Liver (tissue), 9 donors: ENCODE data around the gene BAIAP2L1. TPM values are rescaled to one million over a fixed set of nuclear protein-coding genes. Genes with fewer than 3 reads are reported as not detected.

Source experiments
- DNase-seq: peaks from one replicate; pipeline ENCODE4 v3.0.0-alpha.2; 2017; ENCODE audit warnings: low spot score
- H3K27ac ChIP-seq, 2 donors: one replicate each; pipeline ENCODE4 v1.7.0; 2013; ENCODE audit warnings: inconsistent platforms in 2 of 2, low read length in 2 of 2, control low read depth in 1 of 2, low read depth in 1 of 2, mild to moderate bottlenecking in 1 of 2
- H3K27me3 ChIP-seq, 4 donors: one replicate each; pipeline versions ENCODE4 v1.6.1 to v1.7.0; 2013; ENCODE audit warnings: low read length in 3 of 4, inconsistent platforms in 1 of 4, mild to moderate bottlenecking in 1 of 4, moderate library complexity in 1 of 4; ENCODE audit not compliant: control insufficient read depth in 4 of 4, insufficient read depth in 4 of 4
- H3K36me3 ChIP-seq, 4 donors: one replicate each; pipeline versions ENCODE4 v1.6.1 to v1.7.0; 2013; ENCODE audit warnings: low read length in 3 of 4, mild to moderate bottlenecking in 3 of 4, low read depth in 1 of 4, moderate library complexity in 1 of 4; ENCODE audit not compliant: control insufficient read depth in 4 of 4, insufficient read depth in 3 of 4
- H3K4me1 ChIP-seq, 4 donors: one replicate each; pipeline versions ENCODE4 v1.6.1 to v1.7.0; 2013; ENCODE audit warnings: low read length in 3 of 4, mild to moderate bottlenecking in 3 of 4, moderate library complexity in 1 of 4; ENCODE audit not compliant: control insufficient read depth in 4 of 4, insufficient read depth in 4 of 4
- H3K4me3 ChIP-seq, 3 donors: one replicate each; pipeline versions ENCODE4 v1.6.1 to v1.7.0; 2013; ENCODE audit warnings: low read length in 3 of 3, control low read depth in 1 of 3, low read depth in 1 of 3, mild to moderate bottlenecking in 1 of 3
- H3K9ac ChIP-seq, 2 donors: one replicate each; pipeline ENCODE4 v1.7.0; 2013; ENCODE audit warnings: low read length in 2 of 2, mild to moderate bottlenecking in 2 of 2, moderate library complexity in 2 of 2, control low read depth in 1 of 2, low read depth in 1 of 2
- H3K9me3 ChIP-seq, 4 donors: one replicate each; pipeline versions ENCODE4 v1.6.1 to v1.7.0; 2013; ENCODE audit warnings: low read length in 3 of 4; ENCODE audit not compliant: control insufficient read depth in 4 of 4
- ATF3 ChIP-seq: IDR thresholded peaks from 2 replicates; pipeline ENCODE4 v1.6.1; 2016; ENCODE audit warnings: antibody characterized with exemption
- CTCF ChIP-seq: fragments of 150-350 bp; IDR thresholded peaks from 2 replicates; pipeline ENCODE4 v1.5.1; 2017; ENCODE audit warnings: improper control_type of control experiment, low read depth, low read length; ENCODE audit not compliant: missing input control
- EGR1 ChIP-seq, 2 donors: IDR thresholded peaks; 2 replicates each; pipeline ENCODE4 v1.6.1; 2016 to 2018; ENCODE audit warnings: antibody characterized with exemption in 2 of 2, low read depth in 2 of 2
- FOXA1 ChIP-seq: IDR thresholded peaks from 2 replicates; pipeline ENCODE4 v1.6.1; 2016; ENCODE audit warnings: antibody characterized with exemption
- FOXA2 ChIP-seq: IDR thresholded peaks from 2 replicates; pipeline ENCODE4 v1.6.1; 2016; ENCODE audit warnings: antibody characterized with exemption
- GABPA ChIP-seq, 2 donors: IDR thresholded peaks in 1 of 2; conservative IDR thresholded peaks in 1 of 2; 2 replicates each; pipeline ENCODE4 v1.6.1; 2016; ENCODE audit warnings: antibody characterized with exemption in 2 of 2, mild to moderate bottlenecking in 1 of 2, moderate library complexity in 1 of 2
- HNF4A ChIP-seq, 2 donors: conservative IDR thresholded peaks; 2 replicates each; pipeline ENCODE4 v1.6.1; 2016; ENCODE audit warnings: antibody characterized with exemption in 2 of 2, mild to moderate bottlenecking in 2 of 2
- HNF4G ChIP-seq: IDR thresholded peaks from 2 replicates; pipeline ENCODE4 v1.6.1; 2016; ENCODE audit warnings: antibody characterized with exemption
- JUND ChIP-seq, 2 donors: IDR thresholded peaks; 2 replicates each; pipeline ENCODE4 v1.6.1; 2016; ENCODE audit warnings: antibody characterized with exemption in 2 of 2
- NR2F2 ChIP-seq: IDR thresholded peaks from 2 replicates; pipeline ENCODE4 v1.6.1; 2016; ENCODE audit warnings: antibody characterized with exemption
- RAD21 ChIP-seq, 2 donors: IDR thresholded peaks; 2 replicates each; pipeline ENCODE4 v1.6.1; 2016; ENCODE audit warnings: antibody characterized with exemption in 2 of 2, mild to moderate bottlenecking in 2 of 2
- RXRA ChIP-seq, 2 donors: IDR thresholded peaks; 2 replicates each; pipeline ENCODE4 v1.6.1; 2017 to 2018; ENCODE audit warnings: antibody characterized with exemption in 2 of 2, mild to moderate bottlenecking in 1 of 2
- SP1 ChIP-seq: IDR thresholded peaks from 2 replicates; pipeline ENCODE4 v1.6.1; 2018; ENCODE audit warnings: antibody characterized with exemption, mild to moderate bottlenecking
- TAF1 ChIP-seq: conservative IDR thresholded peaks from 2 replicates; pipeline ENCODE4 v1.6.1; 2016; ENCODE audit warnings: antibody characterized with exemption, mild to moderate bottlenecking
- YY1 ChIP-seq: IDR thresholded peaks from 2 replicates; pipeline ENCODE4 v1.6.1; 2016; ENCODE audit warnings: antibody characterized with exemption, mild to moderate bottlenecking
- ZBTB33 ChIP-seq: IDR thresholded peaks from 2 replicates; pipeline ENCODE4 v1.6.1; 2016; ENCODE audit warnings: antibody characterized with exemption
- WGBS: extraction: QIAGEN DNeasy Blood & Tissue Kit; methylation state at CpG from one replicate; pipeline ENCODE4 v1.1.7; 2013; 5-methylcytosine and 5-hydroxymethylcytosine counted together
- polyA plus RNA-seq, 2 donors: library from polyadenylated mRNA; stranded (reverse) in 1 of 2; unstranded in 1 of 2; fragments of 200-250 nt in 1 of 2; fragments of >200 nt in 1 of 2; fragmentation: Nextera tagmentation in 1 of 2; extraction: Ambion mirVana in 1 of 2; gene quantifications; one replicate each; pipeline versions ENCODE4 v1.2.1 to v1.2.3, GENCODE V29; 2013 to 2015
- total RNA-seq, 2 donors: library from RNA; depleted of rRNA; stranded (reverse); fragments of >200 nt; gene quantifications; one replicate each; pipeline ENCODE4 v1.2.3, GENCODE V29; 2014
- TF ChIP-seq, protein P1 (sequence below): IDR thresholded peaks from 2 replicates; pipeline ENCODE4 v1.6.1; 2016; ENCODE audit warnings: antibody characterized with exemption, mild to moderate bottlenecking
- TF ChIP-seq, protein P2 (sequence below): IDR thresholded peaks from 2 replicates; pipeline ENCODE4 v1.6.1; 2016; ENCODE audit warnings: antibody characterized with exemption
- donor health status: healthy.
- donor health status: healthy.
- donor health status: healthy.
- donor health status: healthy.
- donor health status: healthy.

Gene BAIAP2L1
- total and polyA plus RNA-seq, 4 donors: 5.4 to 8.9 (median 8.7) TPM

DNA sequence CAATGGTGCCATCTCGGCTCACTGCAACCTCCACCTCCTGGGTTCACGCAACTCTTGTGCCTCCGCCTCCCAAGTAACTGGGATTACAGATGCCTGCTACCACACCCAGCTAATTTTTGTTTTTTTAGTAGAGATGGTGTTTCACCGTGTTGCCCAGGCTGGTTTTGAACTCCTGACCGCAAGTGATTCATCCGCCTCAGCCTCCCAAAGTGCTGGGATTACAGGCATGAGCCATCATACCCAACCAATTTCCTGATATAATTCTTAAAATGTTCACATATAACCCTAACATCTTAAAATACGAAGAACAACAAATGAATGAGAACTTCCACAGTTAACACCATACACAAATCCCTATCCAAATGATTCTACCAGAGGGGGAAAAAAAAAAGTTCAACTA, 31.2 kb downstream of the BAIAP2L1 start:
- H3K4me3 ChIP-seq: no peak overlapping the region
- H3K27me3 ChIP-seq: no peaks in the 10 kb centered on the region
- no peak overlapping the region for H3K9ac ChIP-seq
- H3K9me3 ChIP-seq: no peaks in the 10 kb centered on the region
- no peaks in the 10 kb centered on the region for H3K36me3 ChIP-seq
- peaks cover 0 to 6% (median 3%) of the 10 kb centered on the region in 4 donors for H3K4me1 ChIP-seq
- TF ChIP-seq TAF1: no peak
- TF ChIP-seq RXRA (IDR thresholded peaks at IDR 0.05): no peak
- TF ChIP-seq, protein P1, sequence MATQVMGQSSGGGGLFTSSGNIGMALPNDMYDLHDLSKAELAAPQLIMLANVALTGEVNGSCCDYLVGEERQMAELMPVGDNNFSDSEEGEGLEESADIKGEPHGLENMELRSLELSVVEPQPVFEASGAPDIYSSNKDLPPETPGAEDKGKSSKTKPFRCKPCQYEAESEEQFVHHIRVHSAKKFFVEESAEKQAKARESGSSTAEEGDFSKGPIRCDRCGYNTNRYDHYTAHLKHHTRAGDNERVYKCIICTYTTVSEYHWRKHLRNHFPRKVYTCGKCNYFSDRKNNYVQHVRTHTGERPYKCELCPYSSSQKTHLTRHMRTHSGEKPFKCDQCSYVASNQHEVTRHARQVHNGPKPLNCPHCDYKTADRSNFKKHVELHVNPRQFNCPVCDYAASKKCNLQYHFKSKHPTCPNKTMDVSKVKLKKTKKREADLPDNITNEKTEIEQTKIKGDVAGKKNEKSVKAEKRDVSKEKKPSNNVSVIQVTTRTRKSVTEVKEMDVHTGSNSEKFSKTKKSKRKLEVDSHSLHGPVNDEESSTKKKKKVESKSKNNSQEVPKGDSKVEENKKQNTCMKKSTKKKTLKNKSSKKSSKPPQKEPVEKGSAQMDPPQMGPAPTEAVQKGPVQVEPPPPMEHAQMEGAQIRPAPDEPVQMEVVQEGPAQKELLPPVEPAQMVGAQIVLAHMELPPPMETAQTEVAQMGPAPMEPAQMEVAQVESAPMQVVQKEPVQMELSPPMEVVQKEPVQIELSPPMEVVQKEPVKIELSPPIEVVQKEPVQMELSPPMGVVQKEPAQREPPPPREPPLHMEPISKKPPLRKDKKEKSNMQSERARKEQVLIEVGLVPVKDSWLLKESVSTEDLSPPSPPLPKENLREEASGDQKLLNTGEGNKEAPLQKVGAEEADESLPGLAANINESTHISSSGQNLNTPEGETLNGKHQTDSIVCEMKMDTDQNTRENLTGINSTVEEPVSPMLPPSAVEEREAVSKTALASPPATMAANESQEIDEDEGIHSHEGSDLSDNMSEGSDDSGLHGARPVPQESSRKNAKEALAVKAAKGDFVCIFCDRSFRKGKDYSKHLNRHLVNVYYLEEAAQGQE: no peak
- no peak for TF ChIP-seq CTCF
- no peak for TF ChIP-seq HNF4A (conservative IDR thresholded peaks at IDR 0.05)
- no peak for TF ChIP-seq SP1
- no peak for TF ChIP-seq NR2F2
- no peak for TF ChIP-seq RAD21 (IDR thresholded peaks at IDR 0.05)
- no peak for TF ChIP-seq EGR1 (IDR thresholded peaks at IDR 0.05; ENCODE audit: low read depth in 2 of 2)
- TF ChIP-seq YY1: no peak
- no peak for TF ChIP-seq FOXA1
- no peak for TF ChIP-seq ATF3
- TF ChIP-seq FOXA2: no peak
- TF ChIP-seq HNF4G: no peak
- TF ChIP-seq GABPA (IDR thresholded peaks at IDR 0.05 in 1 of 2, conservative IDR thresholded peaks at IDR 0.05 in 1 of 2): no peak
- 94% methylated on average over 7 of the region's 7 CpGs for WGBS
- no peak for DNase-seq
- no peak overlapping the region for H3K27ac ChIP-seq

DNA sequence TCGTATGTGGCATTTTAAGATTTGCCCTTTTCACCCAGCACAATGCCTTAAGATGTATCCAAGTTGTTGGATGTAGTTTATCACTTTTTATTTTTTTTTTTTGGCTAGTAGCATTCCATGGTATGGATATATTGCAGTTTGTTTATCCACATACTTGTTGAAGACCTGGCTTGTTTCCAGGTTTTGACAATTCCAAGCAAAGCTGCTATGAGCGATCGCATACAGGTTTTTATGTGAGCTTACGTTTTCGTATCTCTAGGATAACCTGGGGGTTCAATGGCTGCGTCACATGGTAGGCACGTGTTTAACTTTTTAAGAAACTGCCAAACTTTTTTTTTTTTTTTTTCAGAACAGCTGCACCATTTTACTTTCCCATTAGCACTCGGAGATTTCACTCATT, 32.2 kb downstream of the BAIAP2L1 start:
- no peaks in the 10 kb centered on the region for H3K9me3 ChIP-seq
- DNase-seq: no peak
- no peak overlapping the region for H3K9ac ChIP-seq
- H3K27ac ChIP-seq: no peak overlapping the region
- H3K4me1 ChIP-seq: peaks cover 0 to 6% (median 3%) of the 10 kb centered on the region in 4 donors
- no peak overlapping the region for H3K4me3 ChIP-seq
- H3K27me3 ChIP-seq: no peaks in the 10 kb centered on the region
- H3K36me3 ChIP-seq: no peaks in the 10 kb centered on the region
- 87% methylated on average over 8 of the region's 8 CpGs for WGBS
- TF ChIP-seq HNF4G (no peak), CTCF (no peak), RAD21 (IDR thresholded peaks at IDR 0.05) (no peak), GABPA (IDR thresholded peaks at IDR 0.05 in 1 of 2, conservative IDR thresholded peaks at IDR 0.05 in 1 of 2) (no peak), TAF1 (no peak), FOXA2 (no peak), SP1 (no peak), RXRA (IDR thresholded peaks at IDR 0.05) (no peak), ZBTB33 (no peak), YY1 (no peak), FOXA1 (no peak), NR2F2 (no peak), JUND (IDR thresholded peaks at IDR 0.05) (no peak), EGR1 (IDR thresholded peaks at IDR 0.05; ENCODE audit: low read depth in 2 of 2) (no peak), HNF4A (conservative IDR thresholded peaks at IDR 0.05) (no peak)
- TF ChIP-seq, protein P2, sequence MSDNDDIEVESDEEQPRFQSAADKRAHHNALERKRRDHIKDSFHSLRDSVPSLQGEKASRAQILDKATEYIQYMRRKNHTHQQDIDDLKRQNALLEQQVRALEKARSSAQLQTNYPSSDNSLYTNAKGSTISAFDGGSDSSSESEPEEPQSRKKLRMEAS: no peak
- TF ChIP-seq, protein P1: no peak
